B cell (primary cell): ENCODE data around the gene DOC2B. TPM values are rescaled to one million over a fixed set of nuclear protein-coding genes. Genes with fewer than 3 reads are reported as not detected.
"Not testable (repeated sequence)": the region's sequence is repeated elsewhere in the genome, so short reads cannot be mapped to it uniquely, and the experiment has no call there.

Experiments used
- ATAC-seq: fragments of 200-7000 bp; cut with Tn5 transposase; one replicate; pipeline ENCODE4 v1.10.0; 2021; ENCODE audit warnings: low read depth, mild to moderate bottlenecking, moderate number of reproducible peaks, moderate library complexity
- CTCF ChIA-PET: fragments of 350-600 bp; sonication (Branson Sonifier 250); formaldehyde crosslinking; loops from one replicate; lab custom pipeline; 2021; ENCODE audit warnings: antibody characterized with exemption, inconsistent platforms; lab: Charles Lee
- POLR2A ChIA-PET: fragments of 350-600 bp; sonication (Branson Sonifier 250); formaldehyde crosslinking; loops from one replicate; lab custom pipeline; 2021; ENCODE audit warnings: antibody characterized with exemption; lab: Charles Lee
- DNase-seq: peaks from one replicate; pipeline ENCODE4 v3.0.0; 2013
- H2AFZ ChIP-seq: 2 replicates; pipeline ENCODE4 v1.6.1; 2012; ENCODE audit warnings: mild to moderate bottlenecking, low read depth, low read length; ENCODE audit not compliant: insufficient read depth, poor library complexity, severe bottlenecking
- H3K27ac ChIP-seq, 2 donors: 1 replicate in 1 of 2; 2 replicates in 1 of 2; pipeline ENCODE4 v1.5.1; 2012 to 2013; ENCODE audit warnings: low read length in 2 of 2, mild to moderate bottlenecking in 2 of 2, moderate library complexity in 1 of 2
- H3K27me3 ChIP-seq, 4 experiments: fragments of 200-600 bp in 1 of 4; sonication (generic) in 1 of 4; replicated peaks in 1 of 4; 1 replicate in 2 of 4; 2 replicates in 2 of 4; pipeline versions ENCODE4 v1.6.1 to v1.7.0; 2013 to 2016; ENCODE audit warnings: low read length in 3 of 4, mild to moderate bottlenecking in 2 of 4, mixed read lengths in 1 of 4, moderate library complexity in 1 of 4; ENCODE audit not compliant: insufficient read depth in 4 of 4, control insufficient read depth in 3 of 4; ENCODE audit errors: control extremely low read depth in 1 of 4
- H3K36me3 ChIP-seq, 2 experiments: replicated peaks in 1 of 2; 1 replicate in 1 of 2; 2 replicates in 1 of 2; pipeline versions ENCODE4 v1.6.1 to v1.7.1; 2013; ENCODE audit warnings: low read length in 1 of 2; ENCODE audit not compliant: insufficient read depth in 2 of 2, control insufficient read depth in 1 of 2; ENCODE audit errors: control extremely low read depth in 1 of 2, extremely low read depth in 1 of 2
- H3K4me1 ChIP-seq, 2 donors: fragments of 200-600 bp in 1 of 2; sonication (generic) in 1 of 2; 1 replicate in 1 of 2; 2 replicates in 1 of 2; pipeline versions ENCODE4 v1.5.1 to v1.6.1; 2013 to 2017; ENCODE audit warnings: low read length in 2 of 2; ENCODE audit not compliant: control insufficient read depth in 2 of 2, insufficient read depth in 2 of 2
- H3K4me2 ChIP-seq: replicated peaks from 2 replicates; pipeline ENCODE3; 2012; ENCODE audit warnings: mild to moderate bottlenecking, low read depth, low read length; ENCODE audit not compliant: poor library complexity, severe bottlenecking
- H3K4me3 ChIP-seq, 5 experiments: fragments of 200-600 bp in 1 of 5; sonication (generic) in 1 of 5; 1 replicate in 3 of 5; 2 replicates in 2 of 5; pipeline versions ENCODE4 v1.5.1 to v1.7.0; 2011 to 2016; ENCODE audit warnings: low read length in 4 of 5, mild to moderate bottlenecking in 4 of 5, low read depth in 2 of 5, control low read depth in 1 of 5, moderate library complexity in 1 of 5; ENCODE audit not compliant: insufficient read depth in 1 of 5; ENCODE audit errors: control extremely low read depth in 1 of 5, extremely low read depth in 1 of 5
- H3K79me2 ChIP-seq: fragments of 200-600 bp; sonication (generic); one replicate; pipeline ENCODE4 v1.6.0; 2016; ENCODE audit warnings: low read length; ENCODE audit not compliant: control insufficient read depth, insufficient read depth
- H3K9ac ChIP-seq: fragments of 200-600 bp; sonication (generic); 2 replicates; pipeline ENCODE4 v1.6.1; 2017; ENCODE audit warnings: mild to moderate bottlenecking, low read length, moderate library complexity
- H3K9me3 ChIP-seq, 3 donors: one replicate each; pipeline versions ENCODE4 v1.6.1 to v1.7.1; 2013; ENCODE audit warnings: low read length in 2 of 3; ENCODE audit not compliant: control insufficient read depth in 2 of 3, insufficient read depth in 1 of 3; ENCODE audit errors: control extremely low read depth in 1 of 3
- H4K20me1 ChIP-seq: 2 replicates; pipeline ENCODE4 v1.6.0; 2012; ENCODE audit warnings: mild to moderate bottlenecking, low read length; ENCODE audit not compliant: insufficient read depth, control insufficient read depth, poor library complexity, severe bottlenecking
- H3K27ac Mint-ChIP-seq: one replicate; pipeline ENCODE4 v1.8.0; 2021; ENCODE audit warnings: mixed read lengths
- H3K27me3 Mint-ChIP-seq: one replicate; pipeline ENCODE4 v1.8.0; 2021; ENCODE audit warnings: mixed read lengths
- H3K4me1 Mint-ChIP-seq: one replicate; pipeline ENCODE4 v1.8.0; 2021; ENCODE audit warnings: mixed read lengths
- H3K4me3 Mint-ChIP-seq: one replicate; pipeline ENCODE4 v1.8.0; 2021; ENCODE audit warnings: mixed read lengths
- H3K9me3 Mint-ChIP-seq: one replicate; pipeline ENCODE4 v1.8.0; 2022; ENCODE audit warnings: mixed read lengths; ENCODE audit not compliant: insufficient read depth
- EZH2 ChIP-seq: IDR thresholded peaks from 2 replicates; pipeline ENCODE4 v1.6.1; 2012; ENCODE audit warnings: borderline replicate concordance, low read depth, mild to moderate bottlenecking, moderate library complexity, low read length; ENCODE audit not compliant: insufficient read depth, poor library complexity, severe bottlenecking
- WGBS: methylation state at CpG from one replicate; pipeline ENCODE4 v1.1.5; 2013; ENCODE audit warnings: missing lambda C conversion rate; ENCODE audit not compliant: insufficient coverage; 5-methylcytosine and 5-hydroxymethylcytosine counted together
- intact Hi-C: fragments of 100-400 bp; cut with micrococcal nuclease; formaldehyde crosslinking; loops from one replicate; pipeline ENCODE4 v1.10.0; 2022
- polyA plus RNA-seq: library from polyadenylated mRNA; depleted of rRNA; stranded (reverse); fragments of >200 nt; gene quantifications from 2 replicates; pipeline ENCODE4 v1.2.3, GENCODE V29; 2012
- total RNA-seq, 2 donors: library from RNA; stranded (reverse); fragments of 120-200 nt in 1 of 2; gene quantifications; 1 replicate in 1 of 2; 2 replicates in 1 of 2; pipeline versions ENCODE4 v1.2.3 to v1.2.4, GENCODE V29; 2013 to 2022
- TF ChIP-seq, protein P1 (sequence below): fragments of 200-600 bp; IDR thresholded peaks from one replicate; pipeline ENCODE4 v1.8.0; 2022; ENCODE audit warnings: antibody characterized with exemption, mild to moderate bottlenecking

DOC2B gene
- total and polyA plus RNA-seq, 2 donors (not counting 1 experiment from before 2014, with no cell fraction given) = not detected

DNA sequence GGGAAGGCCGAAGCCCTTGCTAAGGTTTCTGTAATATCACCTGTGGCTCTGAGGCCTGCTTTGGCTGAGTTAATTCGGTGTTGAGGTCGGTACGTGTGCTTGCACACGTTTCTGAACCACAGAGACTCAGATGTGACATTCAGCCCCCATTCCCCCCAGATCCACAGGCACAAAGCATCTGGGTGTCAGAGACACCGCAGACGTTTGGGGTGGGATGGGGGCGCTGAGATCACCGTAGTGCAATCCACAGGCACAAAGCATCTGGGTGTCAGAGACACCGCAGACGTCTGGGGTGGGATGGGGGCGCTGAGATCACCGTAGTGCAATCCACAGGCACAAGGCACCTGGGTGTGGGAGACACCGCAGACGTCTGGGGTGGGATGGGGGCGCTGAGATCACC is 19.8 kb upstream of the DOC2B start:
- CTCF ChIA-PET, H3K4me3 Mint-ChIP-seq, H4K20me1 ChIP-seq, H3K4me1 ChIP-seq, POLR2A ChIA-PET, H3K4me1 Mint-ChIP-seq, H3K9ac ChIP-seq, H3K9me3 ChIP-seq, H3K27ac Mint-ChIP-seq, DNase-seq, H3K9me3 Mint-ChIP-seq, intact Hi-C loops, H3K4me2 ChIP-seq, ATAC-seq, H3K27ac ChIP-seq, H2AFZ ChIP-seq, H3K36me3 ChIP-seq, H3K4me3 ChIP-seq, H3K79me2 ChIP-seq: not testable (repeated sequence)
- peaks cover 19% of the 10 kb centered on the region for H3K27me3 Mint-ChIP-seq
- H3K27me3 ChIP-seq = peaks cover 0 to 24% (median 0%) of the 10 kb centered on the region in 4 experiments
- 68% methylated on average over 5 of the region's 16 CpGs for WGBS

DNA sequence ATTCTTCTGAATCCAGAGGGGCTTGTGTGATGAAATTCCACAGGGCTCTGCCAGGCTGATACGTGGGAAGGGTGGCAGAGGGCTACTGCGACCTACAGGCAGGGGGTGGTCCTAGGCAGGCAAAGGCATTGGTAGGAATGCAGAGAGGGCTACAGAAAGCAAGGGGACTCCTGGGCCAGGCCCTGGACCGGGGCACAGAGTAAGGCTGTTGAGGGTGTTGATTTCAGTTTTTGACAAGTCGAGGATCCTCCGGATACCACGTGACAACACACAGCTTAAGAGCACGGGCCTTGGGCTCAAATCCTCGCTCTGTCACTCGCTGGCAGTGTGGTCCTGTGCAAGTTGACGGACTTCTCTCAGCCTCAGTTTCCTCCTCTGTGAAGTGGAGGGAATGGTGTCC is 19.1 kb upstream of the DOC2B start:
- ChIA-PET POLR2A (no interaction called here), CTCF (no interaction called here)
- Histone ChIP-seq H3K4me2 (no peak overlapping the region), H3K27ac (no peak overlapping the region), H3K4me1 (no peaks in the 10 kb centered on the region), H2AFZ (no peak overlapping the region), H3K9me3 (peaks cover 0 to 8% (median 0%) of the 10 kb centered on the region in 3 donors), H3K27me3 (peaks cover 0 to 24% (median 0%) of the 10 kb centered on the region in 4 experiments), H3K36me3 (no peaks in the 10 kb centered on the region), H3K79me2 (no peaks in the 10 kb centered on the region), H3K4me3 (no peak overlapping the region), H3K9ac (no peak overlapping the region), H4K20me1 (no peaks in the 10 kb centered on the region)
- ATAC-seq (no peak), DNase-seq (no peak)
- intact Hi-C loops = no loop called here
- 95% methylated on average over 10 of the region's 10 CpGs for WGBS
- Mint-ChIP-seq H3K27ac (no peak overlapping the region), H3K4me3 (no peak overlapping the region), H3K27me3 (peaks cover 19% of the 10 kb centered on the region), H3K9me3 (no peaks in the 10 kb centered on the region), H3K4me1 (no peaks in the 10 kb centered on the region)
- no peak for TF ChIP-seq EZH2
- TF ChIP-seq, protein P1, sequence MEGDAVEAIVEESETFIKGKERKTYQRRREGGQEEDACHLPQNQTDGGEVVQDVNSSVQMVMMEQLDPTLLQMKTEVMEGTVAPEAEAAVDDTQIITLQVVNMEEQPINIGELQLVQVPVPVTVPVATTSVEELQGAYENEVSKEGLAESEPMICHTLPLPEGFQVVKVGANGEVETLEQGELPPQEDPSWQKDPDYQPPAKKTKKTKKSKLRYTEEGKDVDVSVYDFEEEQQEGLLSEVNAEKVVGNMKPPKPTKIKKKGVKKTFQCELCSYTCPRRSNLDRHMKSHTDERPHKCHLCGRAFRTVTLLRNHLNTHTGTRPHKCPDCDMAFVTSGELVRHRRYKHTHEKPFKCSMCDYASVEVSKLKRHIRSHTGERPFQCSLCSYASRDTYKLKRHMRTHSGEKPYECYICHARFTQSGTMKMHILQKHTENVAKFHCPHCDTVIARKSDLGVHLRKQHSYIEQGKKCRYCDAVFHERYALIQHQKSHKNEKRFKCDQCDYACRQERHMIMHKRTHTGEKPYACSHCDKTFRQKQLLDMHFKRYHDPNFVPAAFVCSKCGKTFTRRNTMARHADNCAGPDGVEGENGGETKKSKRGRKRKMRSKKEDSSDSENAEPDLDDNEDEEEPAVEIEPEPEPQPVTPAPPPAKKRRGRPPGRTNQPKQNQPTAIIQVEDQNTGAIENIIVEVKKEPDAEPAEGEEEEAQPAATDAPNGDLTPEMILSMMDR = no peak
